Measurements from ENCODE around the gene PPP3R1. TPM values are rescaled to one million over a fixed set of nuclear protein-coding genes. Genes with fewer than 3 reads are reported as not detected.

Gene PPP3R1
- total and polyA plus RNA-seq, 10 of the 15 experiments (the other 5 are each of a cell fraction or from before 2014, with no cell fraction given): 1.5 to 61.0 (median 15.8) TPM

DNA sequence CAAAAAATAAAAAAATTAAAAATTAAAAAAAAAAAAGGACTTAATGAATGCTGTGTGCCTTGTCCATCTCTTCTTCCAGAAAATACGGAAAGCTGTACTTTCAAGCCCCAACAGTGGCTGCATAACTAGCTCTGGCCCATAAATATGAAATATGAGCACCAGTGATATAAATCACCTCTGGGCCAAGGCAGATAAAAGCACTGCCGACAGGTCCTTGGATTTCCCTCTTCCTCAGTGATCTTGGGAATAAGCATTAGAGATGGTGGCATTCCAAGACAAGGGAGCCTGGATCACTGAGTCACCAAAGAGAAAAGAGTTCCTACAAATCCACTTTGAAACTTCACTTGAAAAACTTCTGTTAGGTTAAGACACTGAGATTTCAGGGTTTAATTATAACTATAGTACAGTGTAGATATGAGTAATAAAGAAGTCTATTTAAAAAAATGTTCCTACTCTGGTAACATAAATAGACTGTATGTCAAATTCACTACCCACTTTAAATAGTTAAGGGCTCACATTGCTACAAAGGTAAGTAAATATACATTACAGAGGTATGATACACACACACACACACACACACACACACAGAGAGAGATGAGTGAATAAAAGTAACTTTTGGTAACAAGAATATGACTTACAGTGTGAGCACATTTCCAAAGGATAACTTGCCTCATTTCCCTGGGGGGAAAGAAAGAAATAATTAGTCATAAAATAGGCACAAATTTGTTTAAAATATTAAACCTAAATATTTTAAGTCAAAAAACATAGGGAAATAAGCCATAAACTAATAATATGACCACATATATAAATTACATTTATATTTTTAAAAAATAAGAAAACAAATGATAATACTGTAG lies 35.6 kb downstream of the PPP3R1 start (continued):
- TF ChIP-seq, protein P1, sequence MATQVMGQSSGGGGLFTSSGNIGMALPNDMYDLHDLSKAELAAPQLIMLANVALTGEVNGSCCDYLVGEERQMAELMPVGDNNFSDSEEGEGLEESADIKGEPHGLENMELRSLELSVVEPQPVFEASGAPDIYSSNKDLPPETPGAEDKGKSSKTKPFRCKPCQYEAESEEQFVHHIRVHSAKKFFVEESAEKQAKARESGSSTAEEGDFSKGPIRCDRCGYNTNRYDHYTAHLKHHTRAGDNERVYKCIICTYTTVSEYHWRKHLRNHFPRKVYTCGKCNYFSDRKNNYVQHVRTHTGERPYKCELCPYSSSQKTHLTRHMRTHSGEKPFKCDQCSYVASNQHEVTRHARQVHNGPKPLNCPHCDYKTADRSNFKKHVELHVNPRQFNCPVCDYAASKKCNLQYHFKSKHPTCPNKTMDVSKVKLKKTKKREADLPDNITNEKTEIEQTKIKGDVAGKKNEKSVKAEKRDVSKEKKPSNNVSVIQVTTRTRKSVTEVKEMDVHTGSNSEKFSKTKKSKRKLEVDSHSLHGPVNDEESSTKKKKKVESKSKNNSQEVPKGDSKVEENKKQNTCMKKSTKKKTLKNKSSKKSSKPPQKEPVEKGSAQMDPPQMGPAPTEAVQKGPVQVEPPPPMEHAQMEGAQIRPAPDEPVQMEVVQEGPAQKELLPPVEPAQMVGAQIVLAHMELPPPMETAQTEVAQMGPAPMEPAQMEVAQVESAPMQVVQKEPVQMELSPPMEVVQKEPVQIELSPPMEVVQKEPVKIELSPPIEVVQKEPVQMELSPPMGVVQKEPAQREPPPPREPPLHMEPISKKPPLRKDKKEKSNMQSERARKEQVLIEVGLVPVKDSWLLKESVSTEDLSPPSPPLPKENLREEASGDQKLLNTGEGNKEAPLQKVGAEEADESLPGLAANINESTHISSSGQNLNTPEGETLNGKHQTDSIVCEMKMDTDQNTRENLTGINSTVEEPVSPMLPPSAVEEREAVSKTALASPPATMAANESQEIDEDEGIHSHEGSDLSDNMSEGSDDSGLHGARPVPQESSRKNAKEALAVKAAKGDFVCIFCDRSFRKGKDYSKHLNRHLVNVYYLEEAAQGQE (IDR thresholded peaks at IDR 0.05; ENCODE audit: low read depth, low read length): no peak
- TF ChIP-seq CHD1 (IDR thresholded peaks at IDR 0.05; ENCODE audit: low read depth, low read length): no peak
- no peak for TF ChIP-seq JUND (IDR thresholded peaks at IDR 0.05; ENCODE audit: low read depth, low read length)
- no peak for TF ChIP-seq DPF2 (IDR thresholded peaks at IDR 0.05)
- no peak for TF ChIP-seq FOXK2 (IDR thresholded peaks at IDR 0.05)
- no peak for TF ChIP-seq HDAC2 (IDR thresholded peaks at IDR 0.05)
- no peak for TF ChIP-seq FOS (IDR thresholded peaks at IDR 0.05; ENCODE audit: borderline replicate concordance, extremely low read depth, insufficient read length)
- no peak for TF ChIP-seq HDGF (IDR thresholded peaks at IDR 0.05)
- TF ChIP-seq NFXL1 (IDR thresholded peaks at IDR 0.05; ENCODE audit: borderline replicate concordance): no peak
- TF ChIP-seq, protein P2, sequence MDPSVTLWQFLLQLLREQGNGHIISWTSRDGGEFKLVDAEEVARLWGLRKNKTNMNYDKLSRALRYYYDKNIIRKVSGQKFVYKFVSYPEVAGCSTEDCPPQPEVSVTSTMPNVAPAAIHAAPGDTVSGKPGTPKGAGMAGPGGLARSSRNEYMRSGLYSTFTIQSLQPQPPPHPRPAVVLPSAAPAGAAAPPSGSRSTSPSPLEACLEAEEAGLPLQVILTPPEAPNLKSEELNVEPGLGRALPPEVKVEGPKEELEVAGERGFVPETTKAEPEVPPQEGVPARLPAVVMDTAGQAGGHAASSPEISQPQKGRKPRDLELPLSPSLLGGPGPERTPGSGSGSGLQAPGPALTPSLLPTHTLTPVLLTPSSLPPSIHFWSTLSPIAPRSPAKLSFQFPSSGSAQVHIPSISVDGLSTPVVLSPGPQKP (IDR thresholded peaks at IDR 0.05; ENCODE audit: low read depth, low read length): no peak
- no peak for TF ChIP-seq SIN3A (IDR thresholded peaks at IDR 0.05; ENCODE audit: low read depth, low read length)
- no peak for TF ChIP-seq SRF (IDR thresholded peaks at IDR 0.05; ENCODE audit: low read depth in 2 of 2, low read length in 2 of 2)
- no peak for TF ChIP-seq POLR2AphosphoS2 (IDR thresholded peaks at IDR 0.05; ENCODE audit: low read depth, low read length)
- 0 out of 2 replicates have a peak, but pooled peaks have one; percentile 38 for TF ChIP-seq CBX5 (IDR thresholded peaks at IDR 0.05; ENCODE audit: low read depth)
- TF ChIP-seq JUNB (IDR thresholded peaks at IDR 0.05): peak; percentile 71
- TF ChIP-seq, protein P3, sequence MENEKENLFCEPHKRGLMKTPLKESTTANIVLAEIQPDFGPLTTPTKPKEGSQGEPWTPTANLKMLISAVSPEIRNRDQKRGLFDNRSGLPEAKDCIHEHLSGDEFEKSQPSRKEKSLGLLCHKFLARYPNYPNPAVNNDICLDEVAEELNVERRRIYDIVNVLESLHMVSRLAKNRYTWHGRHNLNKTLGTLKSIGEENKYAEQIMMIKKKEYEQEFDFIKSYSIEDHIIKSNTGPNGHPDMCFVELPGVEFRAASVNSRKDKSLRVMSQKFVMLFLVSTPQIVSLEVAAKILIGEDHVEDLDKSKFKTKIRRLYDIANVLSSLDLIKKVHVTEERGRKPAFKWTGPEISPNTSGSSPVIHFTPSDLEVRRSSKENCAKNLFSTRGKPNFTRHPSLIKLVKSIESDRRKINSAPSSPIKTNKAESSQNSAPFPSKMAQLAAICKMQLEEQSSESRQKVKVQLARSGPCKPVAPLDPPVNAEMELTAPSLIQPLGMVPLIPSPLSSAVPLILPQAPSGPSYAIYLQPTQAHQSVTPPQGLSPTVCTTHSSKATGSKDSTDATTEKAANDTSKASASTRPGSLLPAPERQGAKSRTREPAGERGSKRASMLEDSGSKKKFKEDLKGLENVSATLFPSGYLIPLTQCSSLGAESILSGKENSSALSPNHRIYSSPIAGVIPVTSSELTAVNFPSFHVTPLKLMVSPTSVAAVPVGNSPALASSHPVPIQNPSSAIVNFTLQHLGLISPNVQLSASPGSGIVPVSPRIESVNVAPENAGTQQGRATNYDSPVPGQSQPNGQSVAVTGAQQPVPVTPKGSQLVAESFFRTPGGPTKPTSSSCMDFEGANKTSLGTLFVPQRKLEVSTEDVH (IDR thresholded peaks at IDR 0.05; ENCODE audit: low read depth, partially characterized antibody): no peak
- TF ChIP-seq, protein P4, sequence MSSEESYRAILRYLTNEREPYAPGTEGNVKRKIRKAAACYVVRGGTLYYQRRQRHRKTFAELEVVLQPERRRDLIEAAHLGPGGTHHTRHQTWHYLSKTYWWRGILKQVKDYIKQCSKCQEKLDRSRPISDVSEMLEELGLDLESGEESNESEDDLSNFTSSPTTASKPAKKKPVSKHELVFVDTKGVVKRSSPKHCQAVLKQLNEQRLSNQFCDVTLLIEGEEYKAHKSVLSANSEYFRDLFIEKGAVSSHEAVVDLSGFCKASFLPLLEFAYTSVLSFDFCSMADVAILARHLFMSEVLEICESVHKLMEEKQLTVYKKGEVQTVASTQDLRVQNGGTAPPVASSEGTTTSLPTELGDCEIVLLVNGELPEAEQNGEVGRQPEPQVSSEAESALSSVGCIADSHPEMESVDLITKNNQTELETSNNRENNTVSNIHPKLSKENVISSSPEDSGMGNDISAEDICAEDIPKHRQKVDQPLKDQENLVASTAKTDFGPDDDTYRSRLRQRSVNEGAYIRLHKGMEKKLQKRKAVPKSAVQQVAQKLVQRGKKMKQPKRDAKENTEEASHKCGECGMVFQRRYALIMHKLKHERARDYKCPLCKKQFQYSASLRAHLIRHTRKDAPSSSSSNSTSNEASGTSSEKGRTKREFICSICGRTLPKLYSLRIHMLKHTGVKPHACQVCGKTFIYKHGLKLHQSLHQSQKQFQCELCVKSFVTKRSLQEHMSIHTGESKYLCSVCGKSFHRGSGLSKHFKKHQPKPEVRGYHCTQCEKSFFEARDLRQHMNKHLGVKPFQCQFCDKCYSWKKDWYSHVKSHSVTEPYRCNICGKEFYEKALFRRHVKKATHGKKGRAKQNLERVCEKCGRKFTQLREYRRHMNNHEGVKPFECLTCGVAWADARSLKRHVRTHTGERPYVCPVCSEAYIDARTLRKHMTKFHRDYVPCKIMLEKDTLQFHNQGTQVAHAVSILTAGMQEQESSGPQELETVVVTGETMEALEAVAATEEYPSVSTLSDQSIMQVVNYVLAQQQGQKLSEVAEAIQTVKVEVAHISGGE (CRISPR knock-in tag; IDR thresholded peaks at IDR 0.05): no peak
- TF ChIP-seq TCF7 (IDR thresholded peaks at IDR 0.05; ENCODE audit: borderline replicate concordance): peak; percentile 14; the same call in 1 of the 2 replicates
- TF ChIP-seq KAT2A (conservative IDR thresholded peaks at IDR 0.05; ENCODE audit: control insufficient read depth, low read depth, low read length): no peak
- no peak for TF ChIP-seq KLF5 (IDR thresholded peaks at IDR 0.05; ENCODE audit: partially characterized antibody)

Measured in GM12878 (cell line).